Astrocyte (in vitro differentiated cells and primary cell): ENCODE data around the gene RRP9. TPM values are rescaled to one million over a fixed set of nuclear protein-coding genes. Genes with fewer than 3 reads are reported as not detected.

Experiments used
- DNase-seq: peaks from one replicate; pipeline ENCODE4 v3.0.0-alpha.2; 2010; ENCODE audit warnings: low read depth
- FAIRE-seq: peaks from 2 replicates; lab custom pipeline; 2011; peaks lifted over from hg19 to GRCh38; lab: Jason Lieb, UNC
- H2AFZ ChIP-seq: 2 replicates; pipeline ENCODE4 v1.6.0; 2012; ENCODE audit warnings: low read depth, low read length, inconsistent platforms
- H3K27ac ChIP-seq: 2 replicates; pipeline ENCODE4 v1.5.1; 2011; ENCODE audit warnings: low read depth, low read length, inconsistent platforms
- H3K27me3 ChIP-seq: 2 replicates; pipeline ENCODE4 v1.6.0; 2011; ENCODE audit warnings: low read length, inconsistent platforms; ENCODE audit not compliant: insufficient read depth
- H3K36me3 ChIP-seq: 2 replicates; pipeline ENCODE4 v1.5.1; 2011; ENCODE audit warnings: low read length, inconsistent platforms; ENCODE audit not compliant: insufficient read depth
- H3K4me1 ChIP-seq: 2 replicates; pipeline ENCODE4 v1.5.1; 2011; ENCODE audit warnings: low read length, inconsistent platforms; ENCODE audit not compliant: insufficient read depth
- H3K4me2 ChIP-seq: 2 replicates; pipeline ENCODE4 v1.6.0; 2012; ENCODE audit warnings: low read length, inconsistent platforms
- H3K4me3 ChIP-seq: 2 replicates; pipeline ENCODE4 v1.5.1; 2011; ENCODE audit warnings: low read depth, mild to moderate bottlenecking, low read length, inconsistent platforms; ENCODE audit not compliant: insufficient read depth
- H3K79me2 ChIP-seq: 2 replicates; pipeline ENCODE4 v1.6.0; 2012; ENCODE audit warnings: mild to moderate bottlenecking, low read length, inconsistent platforms; ENCODE audit not compliant: insufficient read depth
- H3K9ac ChIP-seq: 2 replicates; pipeline ENCODE4 v1.6.0; 2012; ENCODE audit warnings: mild to moderate bottlenecking, low read length, inconsistent platforms
- H3K9me3 ChIP-seq: 2 replicates; pipeline ENCODE4 v1.5.1; 2012; ENCODE audit warnings: low read depth, mild to moderate bottlenecking, low read length, inconsistent platforms; ENCODE audit not compliant: insufficient read depth
- H4K20me1 ChIP-seq: 2 replicates; pipeline ENCODE4 v1.6.0; 2012; ENCODE audit warnings: low read length, inconsistent platforms; ENCODE audit not compliant: insufficient read depth
- H3K27ac Mint-ChIP-seq: one replicate; pipeline ENCODE4 v1.8.0; 2021; ENCODE audit warnings: mild to moderate bottlenecking, mixed read lengths; ENCODE audit not compliant: unreplicated experiment
- H3K27me3 Mint-ChIP-seq: one replicate; pipeline ENCODE4 v1.8.0; 2021; ENCODE audit warnings: low read depth, mixed read lengths; ENCODE audit not compliant: unreplicated experiment
- H3K36me3 Mint-ChIP-seq: one replicate; pipeline ENCODE4 v1.8.0; 2021; ENCODE audit warnings: low read depth, mixed read lengths; ENCODE audit not compliant: unreplicated experiment
- H3K4me1 Mint-ChIP-seq: one replicate; pipeline ENCODE4 v1.8.0; 2021; ENCODE audit warnings: low read depth, mixed read lengths; ENCODE audit not compliant: unreplicated experiment
- H3K4me3 Mint-ChIP-seq: one replicate; pipeline ENCODE4 v1.8.0; 2021; ENCODE audit warnings: mild to moderate bottlenecking, moderate library complexity, mixed read lengths; ENCODE audit not compliant: unreplicated experiment
- H3K9me3 Mint-ChIP-seq: one replicate; pipeline ENCODE4 v1.8.0; 2021; ENCODE audit warnings: mild to moderate bottlenecking, mixed read lengths; ENCODE audit not compliant: unreplicated experiment
- EZH2 ChIP-seq: IDR thresholded peaks from 2 replicates; pipeline ENCODE4 v1.6.1; 2012; ENCODE audit warnings: mild to moderate bottlenecking, low read length, inconsistent platforms; ENCODE audit not compliant: insufficient read depth
- total RNA-seq: library from RNA; stranded (reverse); gene quantifications from 2 replicates; pipeline ENCODE4 v1.2.1, GENCODE V29; 2021
- TF ChIP-seq, protein P1 (sequence below): IDR thresholded peaks from 2 replicates; pipeline ENCODE4 v1.5.1; 2011; ENCODE audit warnings: low read depth, mild to moderate bottlenecking, inconsistent platforms, low read length, moderate library complexity; ENCODE audit not compliant: insufficient read depth

RRP9 gene
- total RNA-seq, 1 donor from 2014 or later = 22.9 TPM

DNA sequence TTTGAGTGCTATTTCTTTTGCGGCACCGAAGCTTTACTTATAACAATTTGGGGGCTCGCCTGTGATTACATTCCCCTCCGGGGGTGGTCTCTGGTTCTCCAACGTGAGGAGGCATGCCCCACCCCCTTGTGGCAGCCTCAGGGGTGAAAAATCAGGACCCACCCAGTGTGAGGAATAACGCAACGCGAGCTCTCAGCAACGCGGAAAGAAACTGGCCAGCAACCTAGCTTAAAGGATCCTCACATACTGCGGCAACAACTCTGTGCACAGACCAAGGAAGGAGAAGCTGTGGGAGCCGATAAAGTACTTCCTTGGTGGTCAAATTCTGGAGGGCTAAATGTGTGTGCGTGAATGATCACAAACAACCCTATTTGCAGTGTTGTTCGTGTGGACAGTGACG is 44.3 kb downstream of the RRP9 start:
- FAIRE-seq (no peak), DNase-seq (no peak)
- Histone ChIP-seq H3K27ac (no peak overlapping the region), H3K4me1 (no peaks in the 10 kb centered on the region), H3K27me3 (no peaks in the 10 kb centered on the region), H3K4me3 (no peak overlapping the region), H3K9me3 (no peaks in the 10 kb centered on the region), H4K20me1 (no peaks in the 10 kb centered on the region), H3K36me3 (no peaks in the 10 kb centered on the region), H3K4me2 (no peak overlapping the region), H2AFZ (no peak overlapping the region), H3K9ac (no peak overlapping the region), H3K79me2 (no peaks in the 10 kb centered on the region)
- no peaks in the 10 kb centered on the region for H3K36me3 Mint-ChIP-seq
- peaks cover 3% of the 10 kb centered on the region for H3K9me3 Mint-ChIP-seq
- peaks cover 6% of the 10 kb centered on the region for H3K27me3 Mint-ChIP-seq
- H3K4me1 Mint-ChIP-seq = peaks cover 9% of the 10 kb centered on the region
- no peak for TF ChIP-seq EZH2
- TF ChIP-seq, protein P1, sequence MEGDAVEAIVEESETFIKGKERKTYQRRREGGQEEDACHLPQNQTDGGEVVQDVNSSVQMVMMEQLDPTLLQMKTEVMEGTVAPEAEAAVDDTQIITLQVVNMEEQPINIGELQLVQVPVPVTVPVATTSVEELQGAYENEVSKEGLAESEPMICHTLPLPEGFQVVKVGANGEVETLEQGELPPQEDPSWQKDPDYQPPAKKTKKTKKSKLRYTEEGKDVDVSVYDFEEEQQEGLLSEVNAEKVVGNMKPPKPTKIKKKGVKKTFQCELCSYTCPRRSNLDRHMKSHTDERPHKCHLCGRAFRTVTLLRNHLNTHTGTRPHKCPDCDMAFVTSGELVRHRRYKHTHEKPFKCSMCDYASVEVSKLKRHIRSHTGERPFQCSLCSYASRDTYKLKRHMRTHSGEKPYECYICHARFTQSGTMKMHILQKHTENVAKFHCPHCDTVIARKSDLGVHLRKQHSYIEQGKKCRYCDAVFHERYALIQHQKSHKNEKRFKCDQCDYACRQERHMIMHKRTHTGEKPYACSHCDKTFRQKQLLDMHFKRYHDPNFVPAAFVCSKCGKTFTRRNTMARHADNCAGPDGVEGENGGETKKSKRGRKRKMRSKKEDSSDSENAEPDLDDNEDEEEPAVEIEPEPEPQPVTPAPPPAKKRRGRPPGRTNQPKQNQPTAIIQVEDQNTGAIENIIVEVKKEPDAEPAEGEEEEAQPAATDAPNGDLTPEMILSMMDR = no peak
- no peak overlapping the region for H3K4me3 Mint-ChIP-seq
- no peak overlapping the region for H3K27ac Mint-ChIP-seq

DNA sequence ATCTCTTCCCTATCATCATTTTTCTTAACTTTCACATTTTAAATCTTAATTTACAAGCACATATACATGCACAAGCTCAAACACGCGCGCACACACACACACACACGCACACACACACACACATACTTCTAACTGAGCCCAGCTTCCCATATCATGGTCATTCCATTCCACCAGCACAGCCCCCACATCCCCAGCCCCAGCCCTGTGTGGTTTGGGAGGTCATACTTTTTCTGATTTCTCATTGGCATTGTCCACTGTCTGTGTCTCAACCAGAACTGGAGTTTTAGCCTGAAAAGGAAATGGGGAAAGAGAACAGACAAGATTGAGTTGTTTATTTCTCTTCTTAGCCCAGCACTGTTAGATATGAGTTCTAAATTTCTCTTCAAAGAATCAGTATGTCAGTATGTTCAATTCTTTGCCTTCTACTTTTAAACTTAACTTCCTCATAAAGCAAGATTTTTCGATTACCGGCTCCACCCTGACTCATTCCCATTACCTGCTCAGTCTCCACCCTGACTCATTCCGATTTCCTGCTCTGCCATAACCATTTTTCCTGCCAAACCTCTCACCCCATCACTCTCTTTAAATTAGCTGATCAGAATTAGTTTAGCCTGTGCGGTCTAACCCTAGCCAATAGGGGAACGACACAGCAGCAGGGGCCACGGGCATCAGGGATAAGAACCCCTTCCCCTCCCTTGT is 44.9 kb downstream of the RRP9 start:
- Histone ChIP-seq H3K27me3 (no peaks in the 10 kb centered on the region), H3K9me3 (no peaks in the 10 kb centered on the region), H3K4me1 (no peaks in the 10 kb centered on the region), H3K27ac (no peak overlapping the region), H3K36me3 (no peaks in the 10 kb centered on the region), H3K79me2 (no peaks in the 10 kb centered on the region), H3K9ac (no peak overlapping the region), H3K4me3 (no peak overlapping the region), H4K20me1 (no peaks in the 10 kb centered on the region), H2AFZ (no peak overlapping the region), H3K4me2 (peak overlapping the region; percentile 15)
- peaks cover 3% of the 10 kb centered on the region for H3K9me3 Mint-ChIP-seq
- FAIRE-seq (no peak), DNase-seq (peak; percentile 8)
- no peak for TF ChIP-seq EZH2
- TF ChIP-seq, protein P1 = no peak
- H3K4me1 Mint-ChIP-seq = peaks cover 9% of the 10 kb centered on the region
- H3K36me3 Mint-ChIP-seq = no peaks in the 10 kb centered on the region
- H3K27me3 Mint-ChIP-seq = peaks cover 11% of the 10 kb centered on the region
- no peak overlapping the region for H3K27ac Mint-ChIP-seq
- H3K4me3 Mint-ChIP-seq = no peak overlapping the region

DNA sequence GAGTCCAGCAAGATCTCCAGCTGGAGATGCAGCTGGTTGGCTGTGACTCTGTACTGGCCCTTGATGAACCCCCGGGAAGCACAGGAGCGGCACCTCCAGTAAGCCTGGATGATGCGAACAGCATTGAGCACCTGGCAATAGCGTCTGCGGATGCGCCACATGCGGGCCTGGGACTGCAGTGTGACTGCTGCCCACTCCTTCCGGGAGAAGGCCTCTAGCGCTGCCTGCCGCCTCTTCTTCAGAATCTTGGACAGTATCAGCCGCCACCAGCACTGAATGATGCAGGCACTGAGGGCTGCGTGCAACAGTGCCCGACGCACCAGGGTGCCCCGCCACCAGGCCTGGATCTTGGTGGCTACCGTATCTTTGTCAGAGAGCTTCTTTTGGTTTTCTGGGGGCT is 46.8 kb downstream of the RRP9 start:
- Histone ChIP-seq H3K4me3 (no peak overlapping the region), H3K4me2 (no peak overlapping the region), H2AFZ (no peak overlapping the region), H3K27me3 (no peaks in the 10 kb centered on the region), H4K20me1 (no peaks in the 10 kb centered on the region), H3K9ac (no peak overlapping the region), H3K36me3 (no peaks in the 10 kb centered on the region), H3K79me2 (no peaks in the 10 kb centered on the region), H3K4me1 (no peaks in the 10 kb centered on the region), H3K27ac (no peak overlapping the region), H3K9me3 (no peaks in the 10 kb centered on the region)
- H3K4me1 Mint-ChIP-seq = peaks cover 9% of the 10 kb centered on the region
- no peak overlapping the region for H3K4me3 Mint-ChIP-seq
- DNase-seq (no peak), FAIRE-seq (no peak)
- H3K36me3 Mint-ChIP-seq = no peaks in the 10 kb centered on the region
- TF ChIP-seq, protein P1 = no peak
- no peak for TF ChIP-seq EZH2
- no peak overlapping the region for H3K27ac Mint-ChIP-seq
- peaks cover 19% of the 10 kb centered on the region for H3K27me3 Mint-ChIP-seq
- no peaks in the 10 kb centered on the region for H3K9me3 Mint-ChIP-seq
